BLaER1 treated with 17β-estradiol and CSF1 and Interleukin-3, amounts not matched to agents 10 nM and 100 nM (cell line): ENCODE results near the gene CTRB1.
"Not testable (repeated sequence)": the region's sequence is repeated elsewhere in the genome, so short reads cannot be mapped to it uniquely, and the experiment has no call there.

Experiments
- H3K27ac ChIP-seq, 11 experiments: shearing (Covaris generic); formaldehyde crosslinking; 2 replicates each; pipeline ENCODE4 v1.8.1; 2022
- H3K27me3 ChIP-seq, 11 experiments: shearing (Covaris generic); formaldehyde crosslinking; 2 replicates each; pipeline ENCODE4 v1.8.1; 2022
- H3K36me3 ChIP-seq, 11 experiments: shearing (Covaris generic); formaldehyde crosslinking; 2 replicates each; pipeline ENCODE4 v1.8.1; 2022
- H3K4me1 ChIP-seq, 10 experiments: shearing (Covaris generic); formaldehyde crosslinking; 2 replicates each; pipeline ENCODE4 v1.8.1; 2022
- H3K4me2 ChIP-seq, 11 experiments: shearing (Covaris generic); formaldehyde crosslinking; 2 replicates each; pipeline ENCODE4 v1.8.1; 2022
- H3K4me3 ChIP-seq, 10 experiments: shearing (Covaris generic); formaldehyde crosslinking; 2 replicates each; pipeline ENCODE4 v1.8.1; 2022
- H3K9ac ChIP-seq, 11 experiments: shearing (Covaris generic); formaldehyde crosslinking; 2 replicates each; pipeline ENCODE4 v1.8.1; 2022
- H3K9me3 ChIP-seq, 11 experiments: shearing (Covaris generic); formaldehyde crosslinking; replicated peaks in 1 of 11; 2 replicates each; pipeline ENCODE4 v1.8.1; 2022
- H4K20me1 ChIP-seq, 11 experiments: shearing (Covaris generic); formaldehyde crosslinking; 2 replicates each; pipeline ENCODE4 v1.8.1; 2022
- Cebpa-rat ChIP-seq, 11 experiments: shearing (Covaris generic); IDR thresholded peaks; 2 replicates each; pipeline ENCODE4 v1.8.1; 2022

The CTRB1 gene

GRCh38 chr16:75217389-75217851 lies 1.4 kb upstream of the CTRB1 start:
- Histone ChIP-seq H3K4me2 (no peak overlapping the region), H3K9ac (no peak overlapping the region), H3K27ac (no peak overlapping the region)

DNA sequence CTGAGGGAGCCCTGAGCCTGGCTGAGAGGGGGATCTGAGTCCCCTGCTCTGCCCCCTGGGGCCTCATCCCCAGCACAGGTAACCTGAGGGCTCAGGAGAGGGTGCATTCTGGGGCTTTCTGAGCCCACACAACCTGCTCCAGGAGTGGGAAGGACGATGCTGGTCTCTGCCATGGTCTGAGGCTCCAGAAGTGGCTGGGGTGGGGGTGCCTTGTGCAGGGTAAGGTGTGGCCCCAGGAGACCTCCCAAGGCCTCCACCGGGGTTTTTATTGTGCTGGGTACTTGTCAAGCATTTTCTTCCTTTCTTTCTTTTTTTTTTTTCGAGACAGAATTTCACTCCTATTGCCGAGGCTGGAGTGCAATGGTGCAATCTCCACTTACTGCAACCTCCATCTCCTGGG lies 300 bp downstream of the CTRB1 start:
- Histone ChIP-seq H3K9me3 (no peaks in the 10 kb centered on the region), H3K4me3 (no peak overlapping the region), H3K27ac (no peak overlapping the region), H3K9ac (no peak overlapping the region), H4K20me1 (peaks cover 0 to 17% (median 0%) of the 10 kb centered on the region in 11 experiments; a peak in 3 of 22 replicates), H3K36me3 (no peaks in the 10 kb centered on the region), H3K27me3 (peaks cover 0 to 40% (median 0%) of the 10 kb centered on the region in 11 experiments; a peak in 4 of 22 replicates), H3K4me1 (peaks cover 0 to 19% (median 13%) of the 10 kb centered on the region in 10 experiments; a peak in 14 of 20 replicates), H3K4me2 (peak overlapping the region in 9 of 11 experiments; percentile 20 to 58 (median 51); a peak in 17 of 22 replicates)
- TF ChIP-seq Cebpa-rat (IDR thresholded peaks at IDR 0.05): no peak

More at GRCh38 chr16:75217389-75217851, 1.4 kb upstream of the CTRB1 start:
- Histone ChIP-seq H3K36me3 (no peaks in the 10 kb centered on the region), H3K4me3 (no peak overlapping the region), H3K9me3 (no peaks in the 10 kb centered on the region), H3K27me3 (peaks cover 0 to 53% (median 0%) of the 10 kb centered on the region in 11 experiments; a peak in 4 of 22 replicates), H4K20me1 (peaks cover 0 to 16% (median 0%) of the 10 kb centered on the region in 11 experiments; a peak in 2 of 22 replicates), H3K4me1 (peaks cover 0 to 19% (median 13%) of the 10 kb centered on the region in 10 experiments; a peak in 14 of 20 replicates)
- TF ChIP-seq Cebpa-rat (IDR thresholded peaks at IDR 0.05): no peak

GRCh38 chr16:75219838-75220237 lies 1.1 kb downstream of the CTRB1 start:
- 0 out of 22 replicates have a peak overlapping the region, but pooled peaks of 2 of the 11 experiments have one; percentile 7 to 20 for H3K9ac ChIP-seq
- no peaks in the 10 kb centered on the region for H3K36me3 ChIP-seq
- peaks cover 0 to 19% (median 13%) of the 10 kb centered on the region in 10 experiments; a peak in 14 of 20 replicates for H3K4me1 ChIP-seq
- H3K4me3 ChIP-seq: no peak overlapping the region
- TF ChIP-seq Cebpa-rat (IDR thresholded peaks at IDR 0.05): no peak
- peaks cover 0 to 24% (median 0%) of the 10 kb centered on the region in 11 experiments; a peak in 4 of 22 replicates for H4K20me1 ChIP-seq
- H3K4me2 ChIP-seq: peak overlapping the region in 10 of 11 experiments; percentile 6 to 58 (median 47); a peak in 16 of 22 replicates
- no peaks in the 10 kb centered on the region for H3K9me3 ChIP-seq
- peaks cover 0 to 43% (median 0%) of the 10 kb centered on the region in 11 experiments; a peak in 4 of 22 replicates for H3K27me3 ChIP-seq
- no peak overlapping the region for H3K27ac ChIP-seq

DNA sequence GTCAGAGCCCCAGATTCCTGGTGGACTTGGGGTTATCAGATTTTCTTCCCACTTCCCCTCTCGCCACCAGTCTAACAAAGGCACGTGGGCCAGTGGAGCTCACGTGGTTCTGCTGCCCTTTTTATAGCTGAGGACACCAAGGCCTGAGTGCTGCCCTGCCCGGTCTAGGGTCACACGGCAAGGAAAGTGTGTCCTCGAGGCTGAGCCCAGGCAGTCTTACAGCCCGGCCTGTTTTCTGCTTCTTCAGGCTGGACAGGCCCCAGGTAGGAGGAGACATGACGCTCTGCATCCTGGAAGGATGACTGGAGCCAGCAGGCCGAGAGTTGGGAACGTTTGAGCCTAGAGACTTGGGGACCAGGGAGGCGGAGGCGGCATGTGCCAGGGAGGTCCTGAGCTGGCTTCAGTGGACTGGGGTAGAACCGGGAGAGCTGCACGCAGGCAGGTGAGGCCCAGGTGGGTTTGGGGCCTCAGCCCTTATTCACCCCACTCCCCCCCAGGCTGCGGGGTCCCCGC lies 3.5 kb downstream of the CTRB1 start:
- Histone ChIP-seq H3K36me3 (no peaks in the 10 kb centered on the region), H3K4me3 (no peak overlapping the region), H3K27ac (no peak overlapping the region), H3K4me2 (no peak overlapping the region), H4K20me1 (peaks cover 0 to 39% (median 0%) of the 10 kb centered on the region in 11 experiments; a peak in 4 of 22 replicates), H3K4me1 (peaks cover 0 to 19% (median 13%) of the 10 kb centered on the region in 10 experiments; a peak in 14 of 20 replicates), H3K9me3 (no peaks in the 10 kb centered on the region), H3K9ac (no peak overlapping the region), H3K27me3 (peaks cover 0 to 50% (median 0%) of the 10 kb centered on the region in 11 experiments; a peak in 4 of 22 replicates)
- no peak for TF ChIP-seq Cebpa-rat (IDR thresholded peaks at IDR 0.05)

- Histone ChIP-seq H4K20me1 (peaks cover 0 to 47% (median 0%) of the 10 kb centered on the region in 11 experiments; a peak in 5 of 22 replicates), H3K4me1 (peaks cover 0 to 19% (median 13%) of the 10 kb centered on the region in 10 experiments; a peak in 14 of 20 replicates), H3K27me3 (peaks cover 0 to 58% (median 0%) of the 10 kb centered on the region in 11 experiments; a peak in 4 of 22 replicates)
- H3K36me3 ChIP-seq, H3K9me3 ChIP-seq, H3K4me3 ChIP-seq, H3K9ac ChIP-seq, H3K4me2 ChIP-seq, H3K27ac ChIP-seq: not testable (repeated sequence)
Observed at GRCh38 chr16:75223129-75223528, 4.3 kb downstream of the CTRB1 start.

- TF ChIP-seq Cebpa-rat (IDR thresholded peaks at IDR 0.05): no peak
Observed at GRCh38 chr16:75224306-75225082, 5.7 kb downstream of the CTRB1 start.

DNA sequence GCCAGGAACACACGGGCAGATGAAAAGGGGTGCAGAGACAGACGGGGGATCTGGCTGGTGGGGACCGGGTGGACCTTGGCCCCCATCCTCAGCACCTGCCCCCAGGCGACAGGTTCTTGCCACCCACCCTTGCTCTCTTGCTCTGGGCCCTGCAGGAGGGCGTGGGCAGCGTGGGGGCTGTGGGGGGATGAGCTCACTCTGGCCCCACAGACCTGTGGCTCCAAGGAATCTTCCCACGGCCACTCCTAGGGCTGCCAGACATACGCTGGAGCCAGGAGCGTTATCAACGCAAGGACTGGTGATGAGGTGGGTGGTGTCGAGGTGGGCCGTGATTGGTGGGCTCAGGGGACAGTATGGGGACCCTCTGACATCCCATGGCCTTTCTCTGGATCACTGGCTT lies 6.3 kb downstream of the CTRB1 start:
- no peak overlapping the region for H3K4me3 ChIP-seq
- H3K27me3 ChIP-seq: peaks cover 0 to 66% (median 0%) of the 10 kb centered on the region in 11 experiments; a peak in 6 of 22 replicates
- no peaks in the 10 kb centered on the region for H3K36me3 ChIP-seq
- H3K4me2 ChIP-seq: no peak overlapping the region
- H3K9ac ChIP-seq: no peak overlapping the region
- H3K4me1 ChIP-seq: peaks cover 0 to 7% (median under 1%) of the 10 kb centered on the region in 10 experiments; a peak in 4 of 20 replicates
- no peaks in the 10 kb centered on the region for H3K9me3 ChIP-seq
- H4K20me1 ChIP-seq: peaks cover 0 to 59% (median 0%) of the 10 kb centered on the region in 11 experiments; a peak in 6 of 22 replicates
- no peak for TF ChIP-seq Cebpa-rat (IDR thresholded peaks at IDR 0.05)
- H3K27ac ChIP-seq: no peak overlapping the region

More at GRCh38 chr16:75224306-75225082, 5.7 kb downstream of the CTRB1 start:
- H3K9me3 ChIP-seq: no peaks in the 10 kb centered on the region
- H3K36me3 ChIP-seq: no peaks in the 10 kb centered on the region
- H3K4me2 ChIP-seq: no peak overlapping the region
- no peak overlapping the region for H3K4me3 ChIP-seq
- H3K4me1 ChIP-seq: peaks cover 0 to 13% (median 6%) of the 10 kb centered on the region in 10 experiments; a peak in 14 of 20 replicates
- H3K27ac ChIP-seq: no peak overlapping the region
- H3K9ac ChIP-seq: no peak overlapping the region
- peaks cover 0 to 53% (median 0%) of the 10 kb centered on the region in 11 experiments; a peak in 6 of 22 replicates for H4K20me1 ChIP-seq
- peaks cover 0 to 65% (median 0%) of the 10 kb centered on the region in 11 experiments; a peak in 5 of 22 replicates for H3K27me3 ChIP-seq

DNA sequence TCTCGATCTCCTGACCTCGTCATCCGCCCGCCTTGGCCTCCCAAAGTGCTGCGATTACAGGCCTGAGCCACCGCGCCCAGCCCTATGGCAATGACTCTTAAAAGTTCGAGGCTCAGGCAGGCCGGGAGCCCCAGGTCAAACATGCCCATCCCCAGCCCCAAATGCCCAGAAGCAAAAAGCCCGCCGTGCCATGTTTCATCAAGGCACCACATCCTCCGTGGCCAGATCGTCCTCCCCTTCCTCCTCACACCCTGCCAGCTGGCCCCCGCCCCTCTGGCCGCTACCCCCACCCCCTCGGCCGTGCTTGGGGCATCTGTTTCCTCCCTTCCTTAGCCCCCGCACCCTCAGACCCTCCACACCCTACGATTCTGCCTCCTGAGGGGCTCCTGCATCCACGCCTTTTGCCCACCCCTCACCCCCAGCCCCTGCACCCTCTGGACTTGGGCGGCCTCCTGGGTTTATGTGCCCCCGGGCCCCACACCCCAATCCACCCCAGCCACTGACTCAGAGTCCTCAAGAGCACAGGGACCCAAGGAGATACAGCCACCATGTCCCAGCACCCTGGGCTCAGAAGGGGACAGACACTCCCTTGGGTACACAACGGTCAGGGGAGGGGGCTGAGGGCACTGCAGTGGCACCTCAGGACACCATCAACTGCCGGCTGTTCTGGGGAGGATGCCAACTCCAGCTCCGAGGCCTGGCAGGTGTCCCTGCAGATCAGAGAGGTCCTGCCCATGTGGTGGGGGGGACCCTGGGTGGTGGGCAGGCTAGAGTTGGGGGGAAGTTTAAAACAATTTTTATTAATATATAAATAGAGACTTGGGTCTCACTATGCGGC lies 7.1 kb downstream of the CTRB1 start:
- no peak overlapping the region for H3K9ac ChIP-seq
- peaks cover 0 to 67% (median 0%) of the 10 kb centered on the region in 11 experiments; a peak in 6 of 22 replicates for H4K20me1 ChIP-seq
- H3K27ac ChIP-seq: no peak overlapping the region
- no peaks in the 10 kb centered on the region for H3K36me3 ChIP-seq
- H3K4me1 ChIP-seq: peaks cover 0 to 5% (median 0%) of the 10 kb centered on the region in 10 experiments; a peak in 1 of 20 replicates
- H3K4me3 ChIP-seq: no peak overlapping the region
- no peaks in the 10 kb centered on the region for H3K9me3 ChIP-seq
- peaks cover 0 to 66% (median 0%) of the 10 kb centered on the region in 11 experiments; a peak in 7 of 22 replicates for H3K27me3 ChIP-seq
- TF ChIP-seq Cebpa-rat (IDR thresholded peaks at IDR 0.05): no peak
- H3K4me2 ChIP-seq: no peak overlapping the region
